ENCODE results near the gene THOP1. TPM values are rescaled to one million over a fixed set of nuclear protein-coding genes. Genes with fewer than 3 reads are reported as not detected.
"Not testable (repeated sequence)": the region's sequence is repeated elsewhere in the genome, so short reads cannot be mapped to it uniquely, and the experiment has no call there.

Gene THOP1
- polyA plus RNA-seq, 4 donors = 41.4 to 62.6 (median 42.7) TPM

- DNase-seq (ENCODE audit: low read depth in 4 of 4, low spot score in 3 of 4) = no peak
Measured at GRCh38 chr19:2813235-2814160, 28.2 kb downstream of the THOP1 start.

DNA sequence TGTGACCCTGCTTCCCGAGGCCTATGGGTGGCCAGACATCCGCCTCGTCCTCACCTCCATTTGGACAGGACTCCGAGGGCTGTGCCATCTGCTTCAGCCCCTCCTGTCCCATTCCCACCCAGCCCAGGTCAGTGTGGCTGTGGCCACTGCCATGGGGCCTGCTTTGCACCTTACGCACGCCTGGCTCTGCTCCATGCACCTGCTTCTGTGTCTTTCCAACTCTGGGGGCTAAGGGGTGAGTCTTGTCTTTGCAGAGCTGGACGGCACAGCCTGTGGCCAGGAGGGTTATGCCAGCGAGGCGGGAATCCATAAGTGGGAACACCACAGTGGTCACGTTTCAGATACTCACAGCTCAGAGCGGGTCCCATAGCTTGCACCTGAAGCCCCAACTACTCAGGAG lies 29.1 kb downstream of the THOP1 start:
- no peak for DNase-seq (ENCODE audit: low read depth in 4 of 4, low spot score in 3 of 4)

DNA sequence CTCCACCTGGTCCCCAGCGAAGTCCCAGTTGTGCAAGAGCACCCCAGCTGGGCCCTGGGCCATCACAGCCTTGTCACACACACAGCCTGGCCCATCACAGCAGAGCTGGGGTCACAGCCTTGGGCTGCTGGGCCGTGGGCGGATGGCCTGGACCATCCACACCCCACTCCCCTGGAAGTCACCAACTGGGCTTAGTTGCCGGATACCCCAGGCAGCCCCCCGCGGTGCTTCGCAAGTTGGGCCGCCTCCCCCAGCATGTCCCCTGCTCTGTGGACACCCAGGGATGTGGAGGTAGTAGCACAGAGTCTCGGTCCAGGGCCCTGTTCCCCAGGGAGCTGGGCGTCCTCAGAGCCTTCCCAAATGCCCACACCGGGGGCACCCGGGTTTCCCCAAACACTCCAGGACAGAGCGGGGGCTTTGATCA lies 29.9 kb downstream of the THOP1 start:
- no peak for DNase-seq (ENCODE audit: low read depth in 4 of 4, low spot score in 3 of 4)

DNA sequence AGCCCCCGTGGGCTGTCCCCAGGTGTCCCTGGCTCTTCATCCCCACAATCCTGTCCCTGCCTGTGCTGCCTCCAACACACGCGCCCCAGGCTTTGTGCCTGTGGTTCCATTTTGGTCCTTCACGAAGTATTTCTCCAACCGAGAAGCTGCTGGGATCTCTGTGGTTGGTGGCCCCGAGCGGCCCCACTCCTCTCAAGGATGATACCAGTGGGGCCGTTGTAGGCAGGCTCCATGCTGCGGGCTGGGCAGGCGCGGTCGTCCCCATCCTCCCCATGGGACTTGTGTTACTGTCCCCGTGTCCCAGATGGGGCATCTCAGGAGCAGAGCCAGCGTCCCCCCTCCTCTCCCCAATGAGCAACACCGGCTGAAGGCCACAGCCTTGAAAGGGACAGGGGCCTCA lies 30.6 kb downstream of the THOP1 start:
- DNase-seq (ENCODE audit: low read depth in 4 of 4, low spot score in 3 of 4) = no peak

- DNase-seq (ENCODE audit: low read depth in 4 of 4, low spot score in 3 of 4) = no peak
Measured at GRCh38 chr19:2816641-2817040, 31.3 kb downstream of the THOP1 start.

DNA sequence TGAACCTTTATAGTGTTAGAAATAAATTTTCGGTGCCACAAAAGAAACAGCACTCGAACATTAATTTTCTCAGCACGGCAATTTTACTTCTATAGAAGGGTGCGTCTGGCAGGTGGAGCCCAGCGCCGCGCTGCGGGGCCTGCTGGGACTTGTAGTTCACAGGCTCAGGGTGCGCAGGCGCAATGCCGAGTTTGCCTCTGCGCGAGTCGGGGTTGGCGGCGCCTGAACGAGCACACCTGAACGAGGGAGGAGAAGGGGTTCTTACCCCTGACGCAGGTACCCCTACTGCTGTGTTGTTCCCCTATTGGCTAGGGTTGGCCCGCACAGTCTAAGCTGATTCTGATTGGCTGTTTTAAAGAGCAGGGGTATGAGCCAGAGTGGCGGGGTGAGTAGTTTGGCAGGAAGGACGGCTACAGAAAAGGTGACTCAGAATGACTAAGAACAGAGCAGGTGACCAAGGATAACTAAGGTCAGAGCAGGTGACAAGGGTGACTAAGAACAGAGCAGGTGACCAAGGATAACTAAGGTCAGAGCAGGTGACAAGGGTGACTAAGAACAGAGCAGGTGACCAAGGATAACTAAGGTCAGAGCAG lies 32.0 kb downstream of the THOP1 start:
- DNase-seq (ENCODE audit: low read depth in 4 of 4, low spot score in 3 of 4) = not testable (repeated sequence)

DNA sequence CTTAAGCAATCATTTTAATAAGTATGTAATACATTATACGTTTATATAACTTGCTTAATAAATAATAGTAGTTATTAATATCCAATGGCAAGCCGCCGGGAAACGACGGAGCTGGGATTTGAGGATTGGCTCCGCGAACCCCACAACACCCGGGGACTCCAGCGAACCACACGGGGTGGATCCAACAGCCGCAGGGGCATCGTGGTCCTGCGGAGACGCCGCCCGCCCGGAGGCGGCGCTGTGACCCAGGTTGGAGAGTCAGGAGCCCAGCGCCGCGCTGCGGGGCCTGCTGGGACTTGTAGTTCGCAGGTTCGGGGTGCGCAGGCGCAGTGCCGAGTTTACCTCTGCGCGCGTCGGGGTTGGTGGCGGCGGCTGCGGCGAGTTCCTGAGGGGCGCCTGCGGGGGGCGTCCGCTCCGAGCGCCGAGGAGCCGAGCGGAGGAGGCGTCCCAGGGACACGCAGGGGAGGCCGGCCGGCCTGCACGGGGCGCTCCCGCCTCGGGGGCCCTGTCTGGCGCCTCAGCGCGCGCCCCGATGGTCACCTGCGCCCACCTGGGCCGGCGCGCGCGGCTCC lies 34.3 kb downstream of the THOP1 start, which contains the start of gene ZNF554:
ZNF554 (plus strand) TSS at position 329 of the 572 bp plus-strand sequence; CDS start at position 533, 204 bp downstream.
- peak; percentile 92 to 96 (median 92) for DNase-seq (ENCODE audit: low read depth in 4 of 4, low spot score in 3 of 4)

- DNase-seq (ENCODE audit: low read depth in 4 of 4, low spot score in 3 of 4) = no peak
Measured at GRCh38 chr19:2820112-2820702, 34.9 kb downstream of the THOP1 start.

DNA sequence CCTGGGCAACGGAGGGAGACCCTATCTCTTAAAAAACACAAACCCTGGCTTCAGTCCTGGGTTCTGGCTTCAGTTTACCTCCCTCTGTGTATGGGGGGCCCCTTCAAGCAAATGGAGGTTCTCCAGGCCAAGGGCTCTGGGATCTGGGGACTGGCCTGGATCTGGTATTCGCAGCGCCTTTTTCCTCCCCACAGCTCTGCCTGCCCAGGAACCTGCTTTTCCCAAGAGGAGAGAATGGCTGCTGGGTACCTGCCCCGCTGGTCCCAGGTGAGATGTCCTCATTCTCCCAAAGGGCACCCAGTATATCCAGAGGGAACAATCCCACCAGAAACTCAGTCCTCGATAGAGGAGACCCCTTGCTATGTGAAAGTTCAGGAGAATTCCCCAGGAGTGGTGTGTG lies 37.5 kb downstream of the THOP1 start:
- no peak for DNase-seq (ENCODE audit: low read depth in 4 of 4, low spot score in 3 of 4)

DNA sequence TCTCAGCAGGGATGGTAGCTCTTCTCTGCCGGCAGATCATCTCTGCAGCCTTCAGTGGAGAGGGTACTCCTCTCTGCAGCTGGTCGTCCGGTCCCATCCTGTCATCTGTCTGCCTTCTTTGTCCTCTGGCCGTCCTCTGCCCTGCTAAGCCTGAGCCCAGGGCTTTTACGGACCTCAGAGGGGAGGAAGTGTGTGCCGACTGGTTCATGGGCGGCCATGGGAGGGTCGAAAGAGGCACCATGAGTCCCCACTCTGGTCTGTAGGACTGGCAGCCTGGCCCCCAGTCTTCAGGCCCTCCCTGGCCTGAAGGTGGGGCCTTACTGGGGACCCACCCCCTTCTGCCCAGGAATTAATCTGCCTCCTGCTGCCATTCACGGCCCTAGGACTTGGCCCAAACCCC lies 38.3 kb downstream of the THOP1 start:
- no peak for DNase-seq (ENCODE audit: low read depth in 4 of 4, low spot score in 3 of 4)

DNA sequence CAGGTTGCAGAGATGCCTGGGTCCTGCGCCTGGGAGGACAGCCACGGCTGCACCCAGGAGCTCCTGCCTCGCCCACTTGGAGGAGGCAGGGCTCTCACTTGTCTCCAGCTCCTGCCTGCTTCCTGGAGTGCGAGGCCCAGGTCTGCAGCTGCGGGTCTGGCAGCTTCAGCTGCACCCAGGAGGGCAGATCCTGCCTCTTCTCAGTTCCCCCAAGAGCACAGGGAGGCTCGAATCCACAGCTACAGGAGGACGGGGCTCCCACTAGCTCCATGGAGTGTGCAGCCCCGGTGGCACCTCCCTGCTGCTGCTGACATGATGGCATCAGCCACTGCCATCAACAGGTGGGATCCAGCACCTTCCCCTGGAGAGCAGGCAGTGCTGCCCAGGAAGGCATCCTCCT lies 38.8 kb downstream of the THOP1 start:
- no peak for DNase-seq (ENCODE audit: low read depth in 4 of 4, low spot score in 3 of 4)

DNA sequence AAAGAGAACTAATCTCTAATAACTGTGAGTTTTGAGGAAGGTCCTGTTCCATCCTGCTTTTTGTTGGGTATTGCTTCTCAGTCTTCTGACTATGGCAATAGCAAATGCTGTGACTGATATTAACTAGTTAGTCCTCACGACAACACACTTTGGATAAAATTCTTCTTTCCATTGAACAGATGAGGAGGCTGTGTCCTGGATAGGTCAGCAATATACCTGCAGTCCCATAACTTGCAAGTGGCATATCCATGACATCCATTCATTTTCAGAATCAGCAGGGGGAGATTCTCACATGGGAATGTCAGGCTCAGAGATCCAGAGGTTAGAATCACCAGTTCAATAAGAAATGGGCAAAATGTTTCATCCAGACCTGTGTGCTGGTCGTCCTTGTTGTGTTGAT lies 41.7 kb downstream of the THOP1 start:
- no peak for DNase-seq (ENCODE audit: low read depth in 4 of 4, low spot score in 3 of 4)

GRCh38 chr19:2827840-2828489 lies 42.7 kb downstream of the THOP1 start:
- DNase-seq (ENCODE audit: low read depth in 4 of 4, low spot score in 3 of 4) = no peak

DNA sequence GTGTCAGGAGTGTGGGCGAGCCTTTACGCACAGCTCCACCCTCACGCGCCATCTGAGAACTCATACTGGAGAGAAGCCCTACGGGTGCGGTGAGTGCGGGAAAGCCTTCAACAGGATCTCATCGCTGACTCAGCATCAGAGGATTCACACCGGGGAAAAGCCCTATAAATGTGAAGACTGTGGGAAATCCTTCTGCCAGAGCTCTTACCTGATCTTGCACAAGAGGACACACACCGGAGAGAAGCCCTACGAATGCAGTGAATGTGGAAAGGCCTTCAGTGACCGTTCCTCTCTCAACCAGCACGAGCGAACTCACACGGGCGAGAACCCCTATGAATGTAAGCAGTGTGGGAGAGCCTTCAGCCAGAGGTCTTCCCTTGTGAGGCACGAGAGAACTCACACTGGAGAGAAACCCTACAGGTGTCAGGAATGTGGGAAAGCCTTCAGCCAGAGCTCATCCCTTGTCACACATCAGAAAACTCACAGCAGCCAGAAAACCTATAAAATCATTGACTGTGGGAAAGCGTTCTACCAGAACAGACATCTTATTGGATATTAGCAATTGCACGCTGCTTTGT lies 49.1 kb downstream of the THOP1 start:
- no peak for DNase-seq (ENCODE audit: low read depth in 4 of 4, low spot score in 3 of 4)

DNA sequence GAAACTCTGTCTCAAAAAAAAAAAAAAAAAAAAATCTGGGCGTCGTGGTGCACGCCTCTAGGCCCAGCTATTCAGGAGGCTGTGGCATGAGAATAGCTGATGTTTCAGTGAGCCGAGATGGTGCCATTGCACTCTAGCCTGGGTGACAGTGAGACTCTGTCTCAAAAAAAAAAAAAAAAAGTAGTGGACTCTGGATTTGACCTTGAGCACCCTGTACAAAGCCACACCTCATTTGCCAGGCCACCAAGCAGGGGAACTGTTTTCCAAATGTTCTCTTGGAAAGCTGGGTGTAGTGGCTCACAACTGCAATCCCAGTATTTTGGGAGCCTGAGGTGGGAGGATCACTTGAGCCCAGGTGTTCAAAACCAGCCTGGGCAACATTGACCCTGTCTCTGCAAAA lies 52.1 kb downstream of the THOP1 start:
- no peak for DNase-seq (ENCODE audit: low read depth in 4 of 4, low spot score in 3 of 4)

DNA sequence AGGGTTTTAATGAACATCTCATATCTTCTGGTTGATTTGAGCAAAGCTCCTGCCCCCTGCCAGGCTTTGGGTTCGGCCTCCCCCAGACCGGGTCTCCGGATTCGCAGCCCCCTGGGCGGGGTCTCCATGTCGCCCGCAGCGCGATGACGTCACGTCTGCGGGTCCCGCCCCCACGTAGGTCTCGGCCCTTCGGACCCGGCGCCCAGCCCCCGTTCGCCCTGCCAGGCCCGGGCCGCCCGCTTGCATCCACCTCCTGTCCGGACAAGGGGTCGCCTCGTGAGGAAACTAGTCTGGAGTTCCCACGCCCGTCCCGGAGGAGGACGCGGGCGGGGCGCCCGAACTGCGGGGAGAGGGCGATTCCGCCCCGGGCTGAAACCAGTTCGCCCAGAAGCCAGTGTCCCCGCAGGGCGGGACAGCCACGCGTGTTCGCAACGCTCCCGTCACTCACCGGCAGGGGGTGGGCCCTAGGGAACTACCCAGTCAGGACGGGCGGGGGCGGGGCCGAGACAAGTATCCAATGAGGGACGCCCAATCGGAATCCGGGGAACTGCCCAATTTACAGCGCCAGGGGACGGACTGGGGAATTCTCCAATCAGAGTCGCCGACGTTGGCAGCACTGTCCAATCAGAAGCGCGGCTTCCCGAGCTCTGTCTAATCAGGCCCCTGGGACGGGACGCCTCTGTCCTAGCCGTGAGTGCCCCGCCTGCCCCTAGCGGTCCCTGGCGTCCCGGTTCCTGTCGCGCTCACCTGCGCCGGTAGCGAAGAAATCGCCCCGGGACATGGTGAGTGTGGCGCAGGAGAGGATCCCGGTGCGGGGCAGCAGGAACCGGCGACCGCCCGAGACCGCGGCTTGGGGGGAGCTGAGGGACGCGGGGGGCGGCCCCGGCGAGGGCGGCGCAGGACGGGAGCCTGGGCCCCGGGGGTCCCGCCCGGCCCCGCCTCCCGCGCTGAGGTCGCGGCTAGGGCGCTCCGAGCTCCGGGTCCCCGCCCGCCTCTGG lies 55.8 kb downstream of the THOP1 start, which contains the start of gene ZNF555:
ZNF555 (plus strand) TSS at position 682 of the 998 bp plus-strand sequence; CDS start at position 780, 98 bp downstream.
- peak; percentile 98 to 99 (median 98) for DNase-seq (ENCODE audit: low read depth in 4 of 4, low spot score in 3 of 4)

GRCh38 chr19:2841855-2842574 lies 56.7 kb downstream of the THOP1 start:
- DNase-seq (ENCODE audit: low read depth in 4 of 4, low spot score in 3 of 4) = no peak

DNA sequence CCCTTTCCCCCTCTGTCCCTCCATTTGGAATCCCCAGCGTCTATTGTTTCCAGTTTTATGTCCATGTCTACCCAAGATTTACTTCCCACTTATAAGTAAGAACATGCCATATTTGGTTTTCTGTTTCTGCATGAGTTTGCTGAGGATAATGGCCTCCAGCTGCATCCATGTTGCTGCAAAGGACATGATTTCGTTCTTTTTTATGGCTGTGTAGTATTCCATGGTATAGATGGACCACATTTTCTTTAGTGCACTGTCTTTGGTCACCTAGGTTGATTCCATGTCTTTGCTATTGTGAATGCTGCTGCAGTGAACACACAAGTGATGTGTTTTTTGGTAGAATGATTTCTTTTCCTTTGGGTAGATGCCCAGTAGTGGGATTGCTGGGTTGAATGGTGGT lies 59.8 kb downstream of the THOP1 start:
- DNase-seq (ENCODE audit: low read depth in 4 of 4, low spot score in 3 of 4) = no peak

Data from right renal pelvis (tissue), 4 donors.